CD4-positive, alpha-beta T cell (primary cell): Measurements from ENCODE around the gene SUGP2. TPM values are rescaled to one million over a fixed set of nuclear protein-coding genes. Genes with fewer than 3 reads are reported as not detected.

Experiments used
- ATAC-seq: fragments of 200-7000 bp; cut with Tn5 transposase; one replicate; pipeline ENCODE4 v1.10.0; 2022; ENCODE audit warnings: mild to moderate bottlenecking; ENCODE audit not compliant: poor library complexity
- CTCF ChIA-PET: fragments of 350-600 bp; sonication (Branson Sonifier 250); formaldehyde crosslinking; loops from one replicate; lab custom pipeline; 2021; ENCODE audit warnings: antibody characterized with exemption, inconsistent platforms; lab: Charles Lee
- POLR2A ChIA-PET: fragments of 350-600 bp; sonication (Branson Sonifier 250); formaldehyde crosslinking; loops from one replicate; lab custom pipeline; 2021; ENCODE audit warnings: antibody characterized with exemption, inconsistent platforms; lab: Charles Lee
- DNase-seq, 14 experiments: peaks; one replicate each; pipeline ENCODE4 v3.0.0-alpha.2; 2013 to 2020; ENCODE audit warnings: mixed read lengths in 2 of 14
- H3K27ac ChIP-seq, 2 donors: one replicate each; pipeline versions ENCODE4 v1.5.1 to v1.7.0; 2013; ENCODE audit warnings: low read length in 2 of 2, low read depth in 1 of 2, mild to moderate bottlenecking in 1 of 2
- H3K27me3 ChIP-seq, 2 experiments: 1 replicate in 1 of 2; 2 replicates in 1 of 2; pipeline versions ENCODE4 v1.6.1 to v1.7.0; 2013; ENCODE audit warnings: low read length in 2 of 2, control low read depth in 1 of 2, mild to moderate bottlenecking in 1 of 2, moderate library complexity in 1 of 2; ENCODE audit not compliant: insufficient read depth in 2 of 2, control insufficient read depth in 1 of 2
- H3K36me3 ChIP-seq: one replicate; pipeline ENCODE4 v1.6.1; 2013; ENCODE audit warnings: low read length, control low read depth; ENCODE audit not compliant: insufficient read depth
- H3K4me1 ChIP-seq: one replicate; pipeline ENCODE4 v1.6.1; 2013; ENCODE audit warnings: low read length, control low read depth; ENCODE audit not compliant: insufficient read depth
- H3K4me3 ChIP-seq: one replicate; pipeline ENCODE4 v1.5.1; 2013; ENCODE audit warnings: mild to moderate bottlenecking, low read length, moderate library complexity
- H3K9me3 ChIP-seq, 2 experiments: 1 replicate in 1 of 2; 2 replicates in 1 of 2; pipeline versions ENCODE4 v1.6.1 to v1.7.0; 2013; ENCODE audit warnings: low read length in 2 of 2, mild to moderate bottlenecking in 2 of 2, control low read depth in 1 of 2, moderate library complexity in 1 of 2; ENCODE audit not compliant: control insufficient read depth in 1 of 2, insufficient read depth in 1 of 2
- H3K27ac Mint-ChIP-seq: one replicate; pipeline ENCODE4 v1.8.0; 2020; ENCODE audit warnings: mixed read lengths
- H3K27me3 Mint-ChIP-seq: one replicate; pipeline ENCODE4 v1.8.0; 2021; ENCODE audit warnings: mixed read lengths
- H3K36me3 Mint-ChIP-seq: one replicate; pipeline ENCODE4 v1.8.0; 2021; ENCODE audit warnings: low read depth, mixed read lengths
- H3K4me1 Mint-ChIP-seq: one replicate; pipeline ENCODE4 v1.8.0; 2021; ENCODE audit warnings: low read depth, mixed read lengths
- H3K4me3 Mint-ChIP-seq: one replicate; pipeline ENCODE4 v1.8.0; 2020; ENCODE audit warnings: mild to moderate bottlenecking, mixed read lengths
- H3K9me3 Mint-ChIP-seq: one replicate; pipeline ENCODE4 v1.8.0; 2020; ENCODE audit warnings: mixed read lengths
- intact Hi-C, 2 experiments: fragments of 100-400 bp; cut with DNase I in 1 of 2; cut with micrococcal nuclease in 1 of 2; formaldehyde crosslinking; loops; one replicate each; pipeline versions ENCODE4 v1.15.1 to v1.9.0; 2023 to 2025; cut with DNase I, micrococcal nuclease
- polyA plus RNA-seq, 2 donors: library from polyadenylated mRNA; unstranded; fragments of 120-200 nt; gene quantifications; one replicate each; pipeline ENCODE4 v1.2.1, GENCODE V29; 2013
- total RNA-seq, 174 experiments: library from RNA in 2 of 174; stranded (reverse) in 2 of 174; gene quantifications; one replicate each; pipeline ENCODE4 v1.2.3 and lab custom pipeline; 2021 to 2026
- TF ChIP-seq, protein P1 (sequence below): fragments of 200-600 bp; IDR thresholded peaks from one replicate; pipeline ENCODE4 v1.8.0; 2022; ENCODE audit warnings: antibody characterized with exemption, mild to moderate bottlenecking

Gene SUGP2
- total RNA-seq, result 100 to 1,000 TPM; 106 to 110 TPM
- 51.5 TPM for polyA plus RNA-seq (2013, experiment 1 of 2)
- 59.2 TPM for polyA plus RNA-seq (2013, experiment 2 of 2)
- total RNA-seq (lab: John Stamatoyannopoulos, UW), result 66.5 to 288 (median 169) reads per million in 172 experiments

DNA sequence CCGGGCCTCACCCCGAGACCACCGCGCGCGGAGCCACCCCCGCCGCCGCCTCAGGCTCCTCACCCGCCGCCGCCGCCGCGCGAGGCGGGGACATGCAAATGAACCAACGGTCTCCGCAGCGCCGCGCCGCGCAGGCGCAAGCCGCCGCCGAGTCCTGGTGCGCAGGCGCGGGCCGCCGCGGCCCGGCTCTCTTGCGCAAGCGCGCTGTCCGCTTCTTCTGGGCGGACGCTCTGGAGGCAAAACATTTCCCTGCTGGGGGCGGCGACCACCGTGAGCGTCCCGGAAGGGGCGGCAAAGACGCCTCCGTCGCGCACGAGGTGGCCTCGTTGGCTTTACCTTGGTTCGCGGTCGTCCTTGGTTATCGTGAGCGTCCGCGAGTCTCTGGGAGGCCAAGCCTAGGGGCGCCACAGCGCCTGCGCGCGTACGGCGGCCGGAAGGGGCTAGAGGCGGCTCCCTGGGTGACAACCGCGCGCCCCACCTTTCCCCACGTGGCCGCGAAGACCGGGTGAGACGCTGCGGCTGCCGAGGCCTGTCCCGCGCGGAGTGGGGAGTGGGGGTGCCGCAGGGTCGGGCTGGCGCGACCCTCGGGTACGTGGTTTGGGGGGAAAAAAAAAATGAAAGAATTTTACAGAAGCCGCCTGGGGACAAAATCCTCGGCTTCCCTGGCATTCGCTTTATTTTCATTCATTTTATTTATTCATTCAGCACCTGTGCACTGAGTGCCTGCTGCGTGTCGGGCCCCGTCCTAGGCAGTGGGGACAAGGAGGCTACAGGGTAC lies at the start of gene SUGP2, which contains the start of gene ARMC6:
Gene SUGP2 (minus strand): TSS at position 92 of the 778 bp plus-strand sequence. CDS start 2,446 bp downstream, outside the sequence.
Gene ARMC6 (plus strand): TSS at position 178 of the 778 bp plus-strand sequence. CDS start 607 bp downstream, outside the sequence.
- Mint-ChIP-seq H3K4me3 (peak within 1 kb of the TSS; percentile 99), H3K4me1 (peaks cover 38% of the 10 kb centered on the region), H3K27ac (peak within 1 kb of the TSS; percentile 88), H3K27me3 (no peaks in the 10 kb centered on the region), H3K9me3 (no peaks in the 10 kb centered on the region), H3K36me3 (peaks cover 32% of the 10 kb centered on the region)
- Histone ChIP-seq H3K4me3 (peak within 1 kb of the TSS; percentile 86), H3K27ac (peak within 1 kb of the TSS; percentile 77 to 81), H3K27me3 (no peaks in the 10 kb centered on the region), H3K9me3 (no peaks in the 10 kb centered on the region), H3K36me3 (peaks cover 15% of the 10 kb centered on the region), H3K4me1 (peaks cover 42% of the 10 kb centered on the region)
- POLR2A ChIA-PET, result no interaction called here
- ATAC-seq, result peak; percentile 71
- intact Hi-C loops, result loop anchor here in 1 of 2 experiments (2.0 to 10.0 kb wide), 4 partner anchors 105 to 439 kb away; partner anchors contain the start of genes COPE, DDX49, MAU2 and SUGP1
- TF ChIP-seq, protein P1, sequence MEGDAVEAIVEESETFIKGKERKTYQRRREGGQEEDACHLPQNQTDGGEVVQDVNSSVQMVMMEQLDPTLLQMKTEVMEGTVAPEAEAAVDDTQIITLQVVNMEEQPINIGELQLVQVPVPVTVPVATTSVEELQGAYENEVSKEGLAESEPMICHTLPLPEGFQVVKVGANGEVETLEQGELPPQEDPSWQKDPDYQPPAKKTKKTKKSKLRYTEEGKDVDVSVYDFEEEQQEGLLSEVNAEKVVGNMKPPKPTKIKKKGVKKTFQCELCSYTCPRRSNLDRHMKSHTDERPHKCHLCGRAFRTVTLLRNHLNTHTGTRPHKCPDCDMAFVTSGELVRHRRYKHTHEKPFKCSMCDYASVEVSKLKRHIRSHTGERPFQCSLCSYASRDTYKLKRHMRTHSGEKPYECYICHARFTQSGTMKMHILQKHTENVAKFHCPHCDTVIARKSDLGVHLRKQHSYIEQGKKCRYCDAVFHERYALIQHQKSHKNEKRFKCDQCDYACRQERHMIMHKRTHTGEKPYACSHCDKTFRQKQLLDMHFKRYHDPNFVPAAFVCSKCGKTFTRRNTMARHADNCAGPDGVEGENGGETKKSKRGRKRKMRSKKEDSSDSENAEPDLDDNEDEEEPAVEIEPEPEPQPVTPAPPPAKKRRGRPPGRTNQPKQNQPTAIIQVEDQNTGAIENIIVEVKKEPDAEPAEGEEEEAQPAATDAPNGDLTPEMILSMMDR, result no peak
- CTCF ChIA-PET, result no interaction called here
- DNase-seq, result peak; percentile 77 to 96 (median 87)

DNA sequence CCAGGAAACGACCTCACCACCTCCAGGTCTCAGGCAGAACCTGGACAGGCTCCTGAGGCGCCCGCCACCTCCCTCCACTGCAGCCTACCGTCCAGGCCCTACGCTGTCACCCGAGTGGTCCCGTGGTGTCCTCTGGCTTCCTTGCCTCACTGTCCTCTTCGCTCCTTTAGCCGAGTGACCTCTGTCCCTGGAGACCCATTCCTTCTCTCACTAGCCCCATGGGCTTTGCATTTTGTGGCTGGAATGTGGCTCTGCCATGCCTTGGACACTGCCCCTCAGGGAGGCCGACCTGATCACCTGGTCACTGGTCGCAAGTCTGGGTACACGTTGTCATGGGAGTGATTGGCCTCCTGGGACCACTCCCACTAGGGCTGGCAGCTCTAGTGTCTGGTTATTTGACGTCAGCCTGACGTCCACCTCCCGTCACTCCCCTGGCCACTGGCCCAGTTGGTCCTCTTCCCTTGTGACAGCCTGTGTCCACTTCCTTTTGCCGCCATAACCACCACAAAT lies 48.4 kb upstream of the SUGP2 start:
- Histone ChIP-seq H3K4me1 (peaks cover 3% of the 10 kb centered on the region), H3K36me3 (peaks cover 5% of the 10 kb centered on the region), H3K9me3 (peaks cover 0 to 4% of the 10 kb centered on the region in 2 experiments), H3K27ac (no peak overlapping the region), H3K4me3 (no peak overlapping the region), H3K27me3 (no peaks in the 10 kb centered on the region)
- POLR2A ChIA-PET, result no interaction called here
- H3K27ac Mint-ChIP-seq, result no peak overlapping the region
- ATAC-seq, result no peak
- H3K36me3 Mint-ChIP-seq, result peaks cover 43% of the 10 kb centered on the region
- H3K27me3 Mint-ChIP-seq, result no peaks in the 10 kb centered on the region
- H3K9me3 Mint-ChIP-seq, result no peaks in the 10 kb centered on the region
- no peak overlapping the region for H3K4me3 Mint-ChIP-seq
- TF ChIP-seq, protein P1, result no peak
- CTCF ChIA-PET, result no interaction called here
- DNase-seq, result no peak
- peaks cover 14% of the 10 kb centered on the region for H3K4me1 Mint-ChIP-seq
- intact Hi-C loops, result no loop called here

DNA sequence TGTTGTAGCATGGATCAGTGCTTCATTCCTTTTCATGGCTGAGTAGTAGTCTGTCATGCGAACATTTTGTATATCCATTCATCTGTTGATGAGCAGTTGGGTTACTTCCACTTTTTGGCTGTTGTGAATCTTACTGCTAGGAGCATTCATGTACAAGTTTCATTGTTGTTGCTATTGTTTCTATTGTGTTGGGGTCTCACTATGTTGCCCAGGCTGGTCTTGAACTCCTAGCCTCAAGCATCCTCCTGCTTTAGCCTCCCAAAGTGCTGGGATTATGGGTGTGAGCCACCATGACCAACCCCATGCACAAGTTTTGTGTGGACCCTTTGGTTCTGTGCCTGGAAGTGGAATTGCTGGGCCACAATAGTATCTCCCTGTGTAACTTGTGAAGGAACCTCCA lies 46.3 kb upstream of the SUGP2 start:
- DNase-seq, result no peak
- Histone ChIP-seq H3K4me1 (peaks cover 6% of the 10 kb centered on the region), H3K27ac (no peak overlapping the region), H3K27me3 (no peaks in the 10 kb centered on the region), H3K9me3 (peaks cover 0 to 4% of the 10 kb centered on the region in 2 experiments), H3K36me3 (peaks cover 12% of the 10 kb centered on the region), H3K4me3 (no peak overlapping the region)
- ChIA-PET POLR2A (no interaction called here), CTCF (no interaction called here)
- TF ChIP-seq, protein P1, result no peak
- peaks cover 55% of the 10 kb centered on the region for H3K36me3 Mint-ChIP-seq
- H3K27me3 Mint-ChIP-seq, result no peaks in the 10 kb centered on the region
- no peak overlapping the region for H3K4me3 Mint-ChIP-seq
- intact Hi-C loops, result no loop called here
- ATAC-seq, result no peak
- no peak overlapping the region for H3K27ac Mint-ChIP-seq
- no peaks in the 10 kb centered on the region for H3K9me3 Mint-ChIP-seq
- H3K4me1 Mint-ChIP-seq, result peaks cover 18% of the 10 kb centered on the region
